GM12872 (cell line): ENCODE data around the gene FAM234A.

Source experiments
- TF ChIP-seq, protein P1 (sequence below): IDR thresholded peaks from 3 replicates; pipeline ENCODE4 v1.5.1; 2011; ENCODE audit warnings: low read depth, mild to moderate bottlenecking, low read length, moderate library complexity; ENCODE audit not compliant: insufficient read depth

Gene FAM234A

DNA sequence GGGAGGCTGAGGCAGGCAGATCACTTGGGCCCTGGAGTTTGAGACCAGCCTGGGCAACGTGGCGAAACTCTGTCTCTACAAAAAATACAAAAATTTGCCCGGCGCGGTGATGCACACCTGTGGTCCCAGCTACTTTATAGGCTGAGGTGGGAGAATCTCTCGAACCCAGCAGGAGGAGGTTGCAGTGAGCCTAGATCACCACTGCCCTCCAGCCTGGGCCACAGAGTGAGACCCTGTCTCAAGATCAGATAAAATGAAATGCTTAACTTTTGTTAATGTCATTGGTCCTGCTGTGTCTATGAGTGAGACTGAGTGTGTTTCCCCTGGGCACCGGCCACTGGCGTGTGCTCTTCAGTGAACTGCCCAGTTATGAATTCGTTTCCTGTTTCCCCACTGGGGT, 10.5 kb downstream of the FAM234A start:
- TF ChIP-seq, protein P1, sequence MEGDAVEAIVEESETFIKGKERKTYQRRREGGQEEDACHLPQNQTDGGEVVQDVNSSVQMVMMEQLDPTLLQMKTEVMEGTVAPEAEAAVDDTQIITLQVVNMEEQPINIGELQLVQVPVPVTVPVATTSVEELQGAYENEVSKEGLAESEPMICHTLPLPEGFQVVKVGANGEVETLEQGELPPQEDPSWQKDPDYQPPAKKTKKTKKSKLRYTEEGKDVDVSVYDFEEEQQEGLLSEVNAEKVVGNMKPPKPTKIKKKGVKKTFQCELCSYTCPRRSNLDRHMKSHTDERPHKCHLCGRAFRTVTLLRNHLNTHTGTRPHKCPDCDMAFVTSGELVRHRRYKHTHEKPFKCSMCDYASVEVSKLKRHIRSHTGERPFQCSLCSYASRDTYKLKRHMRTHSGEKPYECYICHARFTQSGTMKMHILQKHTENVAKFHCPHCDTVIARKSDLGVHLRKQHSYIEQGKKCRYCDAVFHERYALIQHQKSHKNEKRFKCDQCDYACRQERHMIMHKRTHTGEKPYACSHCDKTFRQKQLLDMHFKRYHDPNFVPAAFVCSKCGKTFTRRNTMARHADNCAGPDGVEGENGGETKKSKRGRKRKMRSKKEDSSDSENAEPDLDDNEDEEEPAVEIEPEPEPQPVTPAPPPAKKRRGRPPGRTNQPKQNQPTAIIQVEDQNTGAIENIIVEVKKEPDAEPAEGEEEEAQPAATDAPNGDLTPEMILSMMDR = no peak

DNA sequence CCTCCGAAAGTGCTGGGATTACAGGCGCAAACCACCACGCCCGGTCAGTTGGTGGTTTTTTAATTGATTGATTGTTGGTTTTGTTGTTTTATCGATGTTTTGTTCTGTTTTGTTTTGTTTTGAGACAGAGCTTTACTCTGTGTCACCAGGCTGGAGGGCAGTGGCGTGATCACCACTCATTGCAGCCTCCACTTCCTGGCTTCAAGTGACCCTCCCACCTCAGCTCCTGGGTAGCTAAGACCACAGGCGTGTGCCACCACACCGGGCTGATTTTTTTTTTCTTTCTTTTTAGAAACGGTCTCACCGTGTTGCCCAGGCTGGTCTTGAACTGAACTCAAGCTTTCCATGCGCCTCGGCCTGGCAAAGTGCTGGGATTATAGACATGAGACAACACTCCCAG, 12.4 kb downstream of the FAM234A start:
- TF ChIP-seq, protein P1 = no peak

DNA sequence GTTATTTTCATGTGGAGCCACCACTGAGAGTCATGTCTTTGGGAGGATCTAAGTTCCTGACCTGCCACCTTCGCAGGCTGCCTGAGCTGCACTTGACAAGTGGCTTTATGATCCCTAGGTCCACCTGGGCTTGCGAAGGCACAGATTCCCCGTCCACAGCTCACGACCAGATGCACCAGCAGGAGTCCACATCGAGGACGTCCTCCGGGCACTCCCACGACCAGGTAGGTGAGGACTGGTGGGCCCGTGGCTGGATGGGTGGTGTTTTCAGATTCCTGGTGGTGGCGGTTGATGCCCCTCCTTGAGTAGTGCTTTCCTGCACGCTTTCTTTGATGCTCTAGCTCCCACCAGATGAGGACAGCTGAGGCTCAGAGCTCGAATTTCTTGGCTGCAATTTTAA, 14.8 kb downstream of the FAM234A start:
- TF ChIP-seq, protein P1 = no peak

GRCh38 chr16:252366-253337, 18.0 kb downstream of the FAM234A start:
- TF ChIP-seq, protein P1 = no peak

DNA sequence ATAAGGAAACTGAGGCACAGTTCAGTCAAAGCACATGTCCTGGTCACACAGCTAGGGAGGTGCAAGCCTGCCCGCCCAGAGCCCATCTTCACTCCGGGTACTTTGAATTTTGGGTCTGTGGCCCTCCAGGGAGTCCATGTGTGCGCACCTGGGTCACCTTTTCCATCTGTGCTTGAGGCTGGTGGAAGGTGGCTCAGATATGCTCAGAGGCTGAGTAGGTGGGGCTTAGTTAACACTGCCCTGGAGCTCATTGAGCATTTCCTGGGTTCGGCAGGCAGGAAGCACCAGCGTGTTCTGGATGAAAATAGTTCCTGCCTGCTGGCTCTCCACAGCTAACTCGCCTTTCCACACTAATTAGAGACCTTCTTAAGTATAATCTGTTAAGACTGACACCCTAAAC, 19.2 kb downstream of the FAM234A start:
- TF ChIP-seq, protein P1 = no peak

DNA sequence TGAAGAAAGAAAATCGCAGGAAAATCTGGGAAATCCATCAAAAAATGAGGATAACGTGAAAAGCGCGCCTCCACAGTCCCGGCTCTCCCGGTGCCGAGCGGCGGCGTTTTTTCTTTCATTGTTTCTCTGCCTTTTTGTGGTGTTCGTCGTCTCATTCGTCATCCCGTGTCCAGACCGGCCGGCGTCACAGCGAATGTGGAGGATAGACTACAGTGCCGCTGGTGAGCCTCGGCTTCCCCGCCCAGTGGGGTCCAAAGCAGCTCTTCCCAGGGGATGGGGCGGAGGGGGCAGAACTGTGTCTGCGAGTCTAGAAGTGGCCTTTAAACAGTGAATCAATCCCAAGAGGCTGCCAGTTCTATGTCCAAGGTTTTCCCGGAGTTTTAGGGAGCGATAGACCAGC, 19.8 kb downstream of the FAM234A start:
- TF ChIP-seq, protein P1 = no peak

DNA sequence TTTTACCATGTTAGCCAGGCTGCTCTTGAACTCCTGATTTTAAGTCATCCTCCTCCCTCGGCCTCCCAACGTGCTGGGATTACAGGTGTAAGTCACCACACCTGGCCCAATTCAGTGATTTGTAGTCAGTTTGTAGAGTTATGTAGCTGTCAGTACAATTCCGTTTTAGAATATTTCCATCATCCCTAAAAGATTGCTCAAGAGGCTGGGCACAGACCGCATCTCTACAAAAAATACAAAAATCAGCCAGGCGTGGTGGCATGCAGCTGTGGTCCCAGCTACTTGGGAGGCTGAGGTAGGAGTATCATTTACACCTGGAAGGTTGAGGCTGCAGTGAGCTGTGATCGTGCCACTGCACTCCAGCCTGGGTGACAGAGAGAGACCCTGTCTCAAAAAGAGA, 20.6 kb downstream of the FAM234A start:
- TF ChIP-seq, protein P1 = no peak
